SK-N-SH (cell line): Measurements from ENCODE around the gene NOG. TPM values are rescaled to one million over a fixed set of nuclear protein-coding genes. Genes with fewer than 3 reads are reported as not detected.

ENCODE experiments used
- CTCF ChIA-PET: fragments of 300-600, 350-600 bp; formaldehyde crosslinking; extraction: SDS; loops from one replicate; lab custom pipeline; 2021; lab: Yijun Ruan, JAX
- POLR2A ChIA-PET: fragments of 350-600 bp; sonication (Branson Sonifier 250); formaldehyde crosslinking; extraction: SDS; loops from one replicate; lab custom pipeline; 2020; ENCODE audit warnings: antibody characterized with exemption, inconsistent platforms; lab: Yijun Ruan, JAX
- DNase-seq: peaks from one replicate; pipeline ENCODE4 v3.0.0; 2012
- H2AFZ ChIP-seq: fragments of 200-600 bp; sonication (generic); 2 replicates; pipeline ENCODE4 v1.8.1; 2016; ENCODE audit warnings: antibody characterized with exemption, mild to moderate bottlenecking, low read depth
- H3F3A ChIP-seq: fragments of 200-600 bp; sonication (generic); replicated peaks from 2 replicates; pipeline ENCODE3; 2016; ENCODE audit warnings: antibody characterized with exemption, mild to moderate bottlenecking; ENCODE audit not compliant: insufficient read depth
- H3K27ac ChIP-seq, 2 experiments: fragments of 200-500 bp in 1 of 2; fragments of 200-600 bp in 1 of 2; sonication (Bioruptor generic) in 1 of 2; sonication (generic), shearing (Covaris generic) in 1 of 2; 2 replicates each; pipeline versions ENCODE4 v1.5.1 to v1.6.1; 2014 to 2016; ENCODE audit warnings: low read depth in 2 of 2, inconsistent platforms in 1 of 2, low read length in 1 of 2, mild to moderate bottlenecking in 1 of 2, mixed read lengths in 1 of 2
- H3K27me3 ChIP-seq: fragments of 200-600 bp; sonication (generic), shearing (Covaris generic); 2 replicates; pipeline ENCODE4 v1.6.1; 2016; ENCODE audit warnings: mixed run types; ENCODE audit not compliant: insufficient read depth
- H3K36me3 ChIP-seq, 2 experiments: fragments of 200-500 bp in 1 of 2; fragments of 200-600 bp in 1 of 2; sonication (Bioruptor generic) in 1 of 2; sonication (generic) in 1 of 2; replicated peaks in 1 of 2; 2 replicates each; pipeline versions ENCODE3 to v1.5.1; 2014 to 2016; ENCODE audit warnings: low read length in 1 of 2, mild to moderate bottlenecking in 1 of 2; ENCODE audit not compliant: insufficient read depth in 2 of 2, control insufficient read depth in 1 of 2
- H3K4me1 ChIP-seq, 2 experiments: fragments of 200-500 bp in 1 of 2; fragments of 200-600 bp in 1 of 2; sonication (Bioruptor generic) in 1 of 2; sonication (generic), shearing (Covaris generic) in 1 of 2; 2 replicates each; pipeline versions ENCODE4 v1.5.1 to v1.6.1; 2014 to 2016; ENCODE audit warnings: low read depth in 1 of 2, low read length in 1 of 2, mixed run types in 1 of 2; ENCODE audit not compliant: insufficient read depth in 2 of 2, control insufficient read depth in 1 of 2
- H3K4me2 ChIP-seq: fragments of 200-600 bp; sonication (generic), shearing (Covaris generic); 2 replicates; pipeline ENCODE4 v1.6.1; 2017; ENCODE audit warnings: mixed run types
- H3K4me3 ChIP-seq, 2 experiments: fragments of 200-500 bp in 1 of 2; fragments of 200-600 bp in 1 of 2; sonication (Bioruptor generic) in 1 of 2; sonication (generic), shearing (Covaris generic) in 1 of 2; 2 replicates each; pipeline versions ENCODE4 v1.5.1 to v1.8.1; 2014 to 2016; ENCODE audit warnings: low read depth in 2 of 2, inconsistent platforms in 1 of 2, low read length in 1 of 2, mild to moderate bottlenecking in 1 of 2, mixed read lengths in 1 of 2, moderate library complexity in 1 of 2
- H3K79me2 ChIP-seq: fragments of 200-600 bp; sonication (generic); 2 replicates; pipeline ENCODE4 v1.8.1; 2017; ENCODE audit warnings: mild to moderate bottlenecking; ENCODE audit not compliant: insufficient read depth
- H3K9ac ChIP-seq: fragments of 200-600 bp; sonication (generic); 2 replicates; pipeline ENCODE4 v1.6.1; 2017; ENCODE audit warnings: mixed run types
- H3K9me2 ChIP-seq: fragments of 200-600 bp; sonication (generic); 2 replicates; pipeline ENCODE4 v1.6.1; 2017; ENCODE audit warnings: mixed run types
- H3K9me3 ChIP-seq: fragments of 200-600 bp; sonication (generic); 2 replicates; pipeline ENCODE4 v1.6.1; 2017; ENCODE audit warnings: mixed run types, mild to moderate bottlenecking, moderate library complexity
- H4K20me1 ChIP-seq: fragments of 200-600 bp; sonication (generic); 2 replicates; pipeline ENCODE4 v1.6.1; 2017; ENCODE audit warnings: mild to moderate bottlenecking, mixed run types; ENCODE audit not compliant: insufficient read depth
- EP300 ChIP-seq, 2 experiments: IDR thresholded peaks; 2 replicates each; pipeline versions ENCODE4 v1.4.0 to v1.6.1; 2012; ENCODE audit warnings: borderline replicate concordance in 1 of 2, low read depth in 1 of 2, low read length in 1 of 2
- FOSL2 ChIP-seq: IDR thresholded peaks from 2 replicates; pipeline ENCODE4 v1.4.0; 2012; ENCODE audit warnings: low read depth, mild to moderate bottlenecking, moderate library complexity, borderline replicate concordance
- JUND ChIP-seq: IDR thresholded peaks from 2 replicates; pipeline ENCODE4 v1.4.0; 2012
- MAX ChIP-seq: IDR thresholded peaks from 2 replicates; pipeline ENCODE4 v1.4.0; 2012; ENCODE audit warnings: low read depth
- MEF2A ChIP-seq: IDR thresholded peaks from 2 replicates; pipeline ENCODE4 v1.4.0; 2012; ENCODE audit warnings: low read depth, borderline replicate concordance
- NFIC ChIP-seq: IDR thresholded peaks from 2 replicates; pipeline ENCODE4 v1.4.0; 2012; ENCODE audit warnings: borderline replicate concordance
- PBX3 ChIP-seq: IDR thresholded peaks from 2 replicates; pipeline ENCODE4; 2012
- RAD21 ChIP-seq: IDR thresholded peaks from 2 replicates; pipeline ENCODE4 v1.6.1; 2012; ENCODE audit warnings: mild to moderate bottlenecking, low read length
- REST ChIP-seq: IDR thresholded peaks from 2 replicates; pipeline ENCODE4 v1.6.1; 2012; ENCODE audit warnings: mild to moderate bottlenecking, low read depth, low read length, moderate library complexity
- RXRA ChIP-seq: IDR thresholded peaks from 2 replicates; pipeline ENCODE4 v1.4.0; 2012; ENCODE audit warnings: low read depth, mild to moderate bottlenecking, borderline replicate concordance
- SMC3 ChIP-seq: IDR thresholded peaks from 2 replicates; pipeline ENCODE4 v1.6.1; 2012; ENCODE audit warnings: low read depth, low read length, improper control_type of control experiment
- TCF12 ChIP-seq: IDR thresholded peaks from 2 replicates; pipeline ENCODE4 v1.4.0; 2012
- TEAD4 ChIP-seq: IDR thresholded peaks from 2 replicates; pipeline ENCODE4 v1.4.0; 2012; ENCODE audit warnings: mild to moderate bottlenecking, borderline replicate concordance; ENCODE audit not compliant: insufficient read depth
- YY1 ChIP-seq: IDR thresholded peaks from 2 replicates; pipeline ENCODE4 v1.4.0; 2012; ENCODE audit warnings: low read depth, mild to moderate bottlenecking
- WGBS: methylation state at CpG from one replicate; pipeline ENCODE4 v1.1.6; 2017; ENCODE audit warnings: low lambda C conversion rate; 5-methylcytosine and 5-hydroxymethylcytosine counted together
- polyA plus RNA-seq, 3 experiments: library from polyadenylated mRNA; depleted of rRNA; stranded (reverse); fragments of >200 nt; gene quantifications; 2 replicates each; pipeline ENCODE4 v1.2.3, GENCODE V29; 2012

NOG gene
- polyA plus RNA-seq, 1 of the 3 experiments (the other 2 are of a cell fraction) = 3.1 TPM

- H3K27ac ChIP-seq = no peak overlapping the region; a peak in 1 of 4 replicates
- no peak for DNase-seq
- peaks cover 4% of the 10 kb centered on the region; the same call in 1 of the 2 replicates for H3K27me3 ChIP-seq
- TF ChIP-seq YY1 (no peak), MEF2A (no peak), MAX (peak; percentile 24; the same call in 1 of the 2 replicates), RXRA (peak; percentile 60; the same call in 1 of the 2 replicates), NFIC (peak; percentile 26; the same call in 1 of the 2 replicates), JUND (peak; percentile 80), SMC3 (no peak), RAD21 (no peak), PBX3 (peak; percentile 53), TEAD4 (0 out of 2 replicates have a peak, but pooled peaks have one; percentile 21), FOSL2 (peak; percentile 65), EP300 (IDR thresholded peaks at IDR 0.05; ENCODE audit: borderline replicate concordance in 1 of 2, low read depth in 1 of 2, low read length in 1 of 2) (peak in 1 of 2 experiments; percentile 47; a peak in 1 of 4 replicates), TCF12 (peak; percentile 67)
- ChIA-PET CTCF (no interaction called here), POLR2A (no interaction called here)
- WGBS = 5% methylated on average over 1 of the region's 1 CpG
- H3K9ac ChIP-seq = no peak overlapping the region
- H3F3A ChIP-seq = peaks cover 17% of the 10 kb centered on the region
- 0 out of 4 replicates have a peak, but pooled peaks cover 0 to 7% of the 10 kb centered on the region in 2 experiments for H3K4me1 ChIP-seq
- H3K4me2 ChIP-seq = no peak overlapping the region
- H2AFZ ChIP-seq = no peak overlapping the region
- no peaks in the 10 kb centered on the region for H3K36me3 ChIP-seq
- no peak overlapping the region for H3K4me3 ChIP-seq
- H4K20me1 ChIP-seq = no peaks in the 10 kb centered on the region
- H3K9me2 ChIP-seq = no peaks in the 10 kb centered on the region
- no peaks in the 10 kb centered on the region for H3K79me2 ChIP-seq
- H3K9me3 ChIP-seq = no peaks in the 10 kb centered on the region
Observed at GRCh38 chr17:56635641-56636040, 42.1 kb downstream of the NOG start.

GRCh38 chr17:56636265-56636664, 42.8 kb downstream of the NOG start:
- Histone ChIP-seq H3K36me3 (no peaks in the 10 kb centered on the region), H3K9me3 (no peaks in the 10 kb centered on the region), H3K4me1 (0 out of 4 replicates have a peak, but pooled peaks cover 0 to 7% of the 10 kb centered on the region in 2 experiments), H3K9ac (no peak overlapping the region), H3K27me3 (peaks cover 4% of the 10 kb centered on the region; the same call in 1 of the 2 replicates), H3K4me2 (peak overlapping the region; percentile 51), H3F3A (peaks cover 17% of the 10 kb centered on the region), H3K9me2 (no peaks in the 10 kb centered on the region), H2AFZ (peak overlapping the region; percentile 32; the same call in 1 of the 2 replicates), H3K79me2 (no peaks in the 10 kb centered on the region), H4K20me1 (no peaks in the 10 kb centered on the region), H3K4me3 (no peak overlapping the region), H3K27ac (peak overlapping the region in 1 of 2 experiments; percentile 2; a peak in 1 of 4 replicates)
- CTCF ChIA-PET = interaction anchor here (1.1 to 1.2 kb wide), 2 partner anchors 43 to 79 kb away, joined by 3 to 7 read pairs; partner anchors contain the start of gene NOG
- TF ChIP-seq TEAD4 (no peak), REST (no peak)
- POLR2A ChIA-PET = no interaction called here
- no peak for DNase-seq
- 9% methylated on average over 3 of the region's 3 CpGs for whole genome bisulfite sequencing
